Neuronal stem cell (in vitro differentiated cells): ENCODE measurements around the gene LRRC31.

Experiments used
- DNase-seq: peaks from one replicate; pipeline ENCODE4 v3.0.0-alpha.2; 2013; ENCODE audit warnings: low spot score
- H2AFZ ChIP-seq: one replicate; pipeline ENCODE4 v1.6.1; 2013; ENCODE audit warnings: mild to moderate bottlenecking, low read length, inconsistent platforms
- H2AK5ac ChIP-seq: 2 replicates; pipeline ENCODE4 v1.6.1; 2013; ENCODE audit warnings: low read depth, mild to moderate bottlenecking, inconsistent platforms, low read length, moderate library complexity, mixed read lengths
- H2BK120ac ChIP-seq: 2 replicates; pipeline ENCODE4 v1.6.1; 2013; ENCODE audit warnings: low read depth, mild to moderate bottlenecking, inconsistent platforms, low read length, moderate library complexity, mixed read lengths
- H2BK12ac ChIP-seq: one replicate; pipeline ENCODE4 v1.6.1; 2013; ENCODE audit warnings: low read length, inconsistent platforms
- H2BK15ac ChIP-seq: 2 replicates; pipeline ENCODE4 v1.6.1; 2013; ENCODE audit warnings: mild to moderate bottlenecking, low read length, inconsistent platforms, mixed read lengths
- H2BK5ac ChIP-seq: one replicate; pipeline ENCODE4 v1.6.1; 2013; ENCODE audit warnings: inconsistent platforms, mild to moderate bottlenecking, low read length, moderate library complexity
- H3K14ac ChIP-seq: one replicate; pipeline ENCODE4 v1.6.1; 2013; ENCODE audit warnings: low read length, inconsistent platforms
- H3K18ac ChIP-seq: 2 replicates; pipeline ENCODE4 v1.6.1; 2013; ENCODE audit warnings: low read length, inconsistent platforms
- H3K23ac ChIP-seq: 2 replicates; pipeline ENCODE4 v1.6.1; 2013; ENCODE audit warnings: low read depth, mild to moderate bottlenecking, mixed read lengths, low read length, inconsistent platforms; ENCODE audit not compliant: poor library complexity
- H3K27ac ChIP-seq: replicated peaks from 3 replicates; pipeline ENCODE4 v1.5.1; 2013; ENCODE audit warnings: low read length, inconsistent platforms
- H3K27me3 ChIP-seq, 3 experiments: 2 replicates each; pipeline ENCODE4 v1.6.1; 2013; ENCODE audit warnings: low read length in 3 of 3, mild to moderate bottlenecking in 2 of 3, inconsistent platforms in 1 of 3, low read depth in 1 of 3, mixed read lengths in 1 of 3, moderate library complexity in 1 of 3; ENCODE audit not compliant: control insufficient read depth in 3 of 3, insufficient read depth in 3 of 3
- H3K36me3 ChIP-seq, 2 donors: replicated peaks in 1 of 2; 2 replicates each; pipeline ENCODE4 v1.6.1; 2013; ENCODE audit warnings: low read length in 2 of 2; ENCODE audit not compliant: control insufficient read depth in 2 of 2, insufficient read depth in 2 of 2
- H3K4ac ChIP-seq: 2 replicates; pipeline ENCODE4 v1.6.1; 2013; ENCODE audit warnings: inconsistent platforms, mild to moderate bottlenecking, low read length, moderate library complexity
- H3K4me1 ChIP-seq, 2 donors: 1 replicate in 1 of 2; 2 replicates in 1 of 2; pipeline ENCODE4 v1.6.1; 2013; ENCODE audit warnings: low read length in 2 of 2, low read depth in 1 of 2; ENCODE audit not compliant: control insufficient read depth in 2 of 2, insufficient read depth in 1 of 2
- H3K4me2 ChIP-seq: one replicate; pipeline ENCODE4 v1.6.1; 2013; ENCODE audit warnings: mild to moderate bottlenecking, low read length, inconsistent platforms; ENCODE audit not compliant: insufficient read depth, poor library complexity, severe bottlenecking
- H3K4me3 ChIP-seq, 2 donors: 2 replicates each; pipeline ENCODE4 v1.5.1; 2013; ENCODE audit warnings: low read length in 2 of 2, mild to moderate bottlenecking in 2 of 2, inconsistent platforms in 1 of 2, moderate library complexity in 1 of 2
- H3K79me1 ChIP-seq: one replicate; pipeline ENCODE4 v1.6.1; 2013; ENCODE audit warnings: low read depth, mild to moderate bottlenecking, inconsistent platforms, low read length, moderate library complexity
- H3K9ac ChIP-seq: one replicate; pipeline ENCODE4 v1.6.1; 2013; ENCODE audit warnings: mild to moderate bottlenecking, low read depth, low read length, inconsistent platforms; ENCODE audit not compliant: poor library complexity
- H3K9me3 ChIP-seq, 2 donors: replicated peaks in 1 of 2; 2 replicates each; pipeline versions ENCODE3 to v1.6.1; 2013; ENCODE audit warnings: low read length in 2 of 2, mild to moderate bottlenecking in 2 of 2, inconsistent platforms in 1 of 2, low read depth in 1 of 2, mixed read lengths in 1 of 2, moderate library complexity in 1 of 2; ENCODE audit not compliant: control insufficient read depth in 2 of 2, insufficient read depth in 1 of 2
- H4K8ac ChIP-seq: one replicate; pipeline ENCODE4 v1.6.1; 2013; ENCODE audit warnings: low read depth, mild to moderate bottlenecking, inconsistent platforms, low read length, moderate library complexity
- H4K91ac ChIP-seq: one replicate; pipeline ENCODE4 v1.6.1; 2013; ENCODE audit warnings: low read length, low read depth, mild to moderate bottlenecking, inconsistent platforms; ENCODE audit not compliant: poor library complexity
- WGBS, 2 donors: extraction: QIAGEN DNeasy Blood & Tissue Kit; methylation state at CpG; one replicate each; pipeline ENCODE4 v1.1.7; 2013; ENCODE audit warnings: missing lambda C conversion rate in 2 of 2, mixed read lengths in 1 of 2; ENCODE audit not compliant: insufficient read length in 2 of 2, insufficient replicate concordance in 1 of 2; ENCODE audit errors: extremely low coverage in 2 of 2; 5-methylcytosine and 5-hydroxymethylcytosine counted together

LRRC31 gene

DNA sequence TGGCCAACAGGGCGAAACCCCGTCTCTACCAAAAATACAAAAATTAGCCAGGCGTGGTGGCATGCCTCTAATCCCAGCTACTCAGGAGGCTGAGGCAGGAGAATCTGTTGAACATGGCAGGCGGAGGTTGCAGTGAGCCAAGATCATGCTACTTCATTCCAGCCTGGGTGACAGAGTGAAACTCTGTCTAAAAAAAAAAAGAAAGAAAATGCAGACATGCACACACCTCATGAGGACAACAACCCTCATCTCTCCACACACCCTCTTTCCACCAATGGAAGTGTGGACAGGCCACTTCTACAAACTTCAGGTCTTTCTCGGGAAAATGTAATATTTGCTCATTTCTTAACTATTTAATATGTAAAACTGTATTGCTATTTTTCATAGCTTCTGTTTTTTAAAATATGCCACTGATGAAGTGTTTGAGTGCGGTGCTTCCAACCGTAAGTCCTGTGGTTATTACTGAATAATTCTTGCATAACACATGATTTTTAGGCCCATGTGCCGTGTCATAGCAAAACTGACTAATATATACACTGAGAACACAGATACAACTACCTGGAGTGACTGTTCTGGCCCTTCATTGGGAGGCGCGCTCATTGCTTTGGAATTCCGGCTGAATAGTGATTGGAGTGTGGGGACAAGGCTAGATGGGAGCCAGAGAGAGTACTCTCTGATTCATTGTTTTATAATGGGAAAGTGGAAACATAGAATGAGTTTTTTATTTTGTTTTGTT lies 23.1 kb downstream of the LRRC31 start:
- H2BK120ac ChIP-seq, result no peak overlapping the region
- no peak overlapping the region for H3K14ac ChIP-seq
- no peak overlapping the region for H3K4ac ChIP-seq
- H4K8ac ChIP-seq, result no peak overlapping the region
- H2BK5ac ChIP-seq, result no peak overlapping the region
- no peak overlapping the region for H3K27ac ChIP-seq
- no peaks in the 10 kb centered on the region for H3K79me1 ChIP-seq
- H2BK15ac ChIP-seq, result no peak overlapping the region
- H3K27me3 ChIP-seq, result no peaks in the 10 kb centered on the region
- H2AK5ac ChIP-seq, result no peak overlapping the region
- H3K4me2 ChIP-seq, result no peak overlapping the region
- no peak overlapping the region for H4K91ac ChIP-seq
- H3K23ac ChIP-seq, result no peak overlapping the region
- no peak overlapping the region for H3K4me3 ChIP-seq
- no peak overlapping the region for H2BK12ac ChIP-seq
- H3K4me1 ChIP-seq, result no peaks in the 10 kb centered on the region
- no peaks in the 10 kb centered on the region for H3K36me3 ChIP-seq
- H3K18ac ChIP-seq, result no peak overlapping the region
- no peaks in the 10 kb centered on the region for H3K9me3 ChIP-seq
- no peak overlapping the region for H2AFZ ChIP-seq
- H3K9ac ChIP-seq, result no peak overlapping the region
- DNase-seq, result no peak
- no CpG with 5 or more reads among the region's 11 CpGs for WGBS, 2 donors

DNA sequence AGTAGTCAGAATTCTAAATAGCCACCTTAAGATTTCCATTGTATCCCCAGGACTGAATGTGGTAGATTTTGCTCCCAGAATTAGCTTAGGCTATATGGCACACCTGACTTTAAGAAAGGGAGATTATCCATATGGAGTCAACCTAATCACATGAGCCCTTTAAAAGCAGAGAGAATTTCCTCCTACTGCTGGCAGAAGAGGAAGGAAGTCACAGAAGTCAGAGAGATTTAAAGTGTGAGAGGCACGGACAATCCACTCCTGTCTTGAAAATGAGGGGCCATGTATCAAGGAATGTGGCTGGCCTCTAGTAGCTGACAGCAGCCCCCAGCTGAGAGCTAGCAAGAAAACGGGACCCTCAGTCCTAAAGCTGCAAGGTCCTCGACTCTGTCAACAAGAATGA lies 26.8 kb downstream of the LRRC31 start:
- H3K14ac ChIP-seq, result no peak overlapping the region
- H3K27ac ChIP-seq, result no peak overlapping the region
- no peak overlapping the region for H4K8ac ChIP-seq
- H3K23ac ChIP-seq, result no peak overlapping the region
- H2AK5ac ChIP-seq, result no peak overlapping the region
- no peaks in the 10 kb centered on the region for H3K4me1 ChIP-seq
- no peak overlapping the region for H3K4me2 ChIP-seq
- no peak overlapping the region for H2AFZ ChIP-seq
- no peak overlapping the region for H2BK15ac ChIP-seq
- no peaks in the 10 kb centered on the region for H3K36me3 ChIP-seq
- no peak overlapping the region for H2BK5ac ChIP-seq
- H3K4ac ChIP-seq, result no peak overlapping the region
- WGBS, 2 donors, result no CpG with 5 or more reads among the region's 3 CpGs
- no peak overlapping the region for H3K4me3 ChIP-seq
- no peak overlapping the region for H2BK12ac ChIP-seq
- H3K18ac ChIP-seq, result no peak overlapping the region
- no peak overlapping the region for H3K9ac ChIP-seq
- no peak overlapping the region for H2BK120ac ChIP-seq
- H3K79me1 ChIP-seq, result no peaks in the 10 kb centered on the region
- H4K91ac ChIP-seq, result no peak overlapping the region
- DNase-seq, result no peak
- no peaks in the 10 kb centered on the region for H3K9me3 ChIP-seq
- H3K27me3 ChIP-seq, result peaks cover 0 to 9% (median 0%) of the 10 kb centered on the region in 3 experiments

DNA sequence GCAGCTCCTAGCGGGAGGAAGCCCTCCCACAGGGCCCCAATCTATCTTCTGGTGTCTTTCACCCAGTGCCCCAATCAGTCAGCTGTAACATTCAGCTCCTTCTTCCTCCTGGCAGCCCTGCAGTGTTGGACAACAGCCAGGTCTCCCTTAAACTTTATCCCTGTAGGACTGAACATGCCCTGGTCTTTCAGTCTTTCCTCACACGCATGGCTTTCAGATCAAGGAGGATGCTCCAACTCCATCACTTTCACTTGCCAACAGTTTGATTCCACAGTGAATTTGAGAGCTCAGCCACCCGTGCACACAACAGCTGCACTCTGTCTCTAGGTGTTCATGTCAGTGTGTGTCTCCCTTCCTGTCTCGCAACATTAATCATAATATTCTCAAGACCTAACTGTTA lies 28.6 kb downstream of the LRRC31 start:
- Histone ChIP-seq H3K27ac (no peak overlapping the region), H4K91ac (no peak overlapping the region), H3K23ac (peak overlapping the region; percentile 35), H3K9me3 (no peaks in the 10 kb centered on the region), H2BK120ac (no peak overlapping the region), H3K18ac (no peak overlapping the region), H2BK15ac (no peak overlapping the region), H3K79me1 (no peaks in the 10 kb centered on the region), H3K14ac (no peak overlapping the region), H2BK5ac (no peak overlapping the region), H2AK5ac (no peak overlapping the region), H3K4me1 (peaks cover 3 to 6% of the 10 kb centered on the region in 2 donors), H2BK12ac (no peak overlapping the region), H4K8ac (no peak overlapping the region), H3K9ac (no peak overlapping the region), H3K4me2 (no peak overlapping the region), H3K27me3 (peaks cover 0 to 9% (median 0%) of the 10 kb centered on the region in 3 experiments), H3K4ac (no peak overlapping the region), H2AFZ (no peak overlapping the region), H3K4me3 (no peak overlapping the region), H3K36me3 (no peaks in the 10 kb centered on the region)
- no CpG with 5 or more reads among the region's 4 CpGs for whole genome bisulfite sequencing, 2 donors
- DNase-seq, result no peak

DNA sequence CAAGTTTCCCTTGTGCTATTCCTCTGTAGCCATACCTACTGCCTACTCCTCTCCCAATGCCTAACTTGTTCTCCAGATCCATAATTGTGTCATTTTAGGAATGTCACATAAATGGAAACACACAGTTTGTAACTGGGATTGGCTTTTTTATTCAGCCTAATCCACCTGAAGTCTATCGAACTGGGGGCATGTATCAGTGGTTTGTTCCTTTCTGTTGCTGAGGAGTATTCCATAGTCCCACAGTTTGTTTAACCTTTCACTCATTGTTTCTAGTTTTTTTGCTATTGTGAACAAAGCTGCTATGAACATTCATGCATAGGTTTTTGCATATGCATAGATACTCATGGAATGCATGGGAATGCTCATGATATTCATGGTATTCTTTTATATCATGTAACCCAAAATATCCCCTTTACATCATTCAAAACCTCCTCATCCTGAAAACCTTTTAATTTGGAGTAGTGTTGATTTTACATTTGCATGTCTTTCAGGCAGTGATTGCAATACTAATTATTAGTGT lies 31.2 kb downstream of the LRRC31 start:
- no peaks in the 10 kb centered on the region for H3K79me1 ChIP-seq
- H2BK12ac ChIP-seq, result no peak overlapping the region
- no peak overlapping the region for H2BK5ac ChIP-seq
- peaks cover 0 to 9% (median 0%) of the 10 kb centered on the region in 3 experiments for H3K27me3 ChIP-seq
- no peak overlapping the region for H2BK15ac ChIP-seq
- H3K4me3 ChIP-seq, result no peak overlapping the region
- H4K91ac ChIP-seq, result no peak overlapping the region
- H3K4me1 ChIP-seq, result peaks cover 3 to 6% of the 10 kb centered on the region in 2 donors
- H3K27ac ChIP-seq, result no peak overlapping the region
- H3K9ac ChIP-seq, result no peak overlapping the region
- DNase-seq, result no peak
- no CpG with 5 or more reads among the region's 1 CpG for WGBS, 2 donors
- no peak overlapping the region for H2AFZ ChIP-seq
- no peak overlapping the region for H4K8ac ChIP-seq
- H3K36me3 ChIP-seq, result no peaks in the 10 kb centered on the region
- no peak overlapping the region for H3K18ac ChIP-seq
- H3K4me2 ChIP-seq, result no peak overlapping the region
- H3K9me3 ChIP-seq, result no peaks in the 10 kb centered on the region
- no peak overlapping the region for H3K14ac ChIP-seq
- H3K23ac ChIP-seq, result no peak overlapping the region
- no peak overlapping the region for H2AK5ac ChIP-seq
- no peak overlapping the region for H2BK120ac ChIP-seq
- H3K4ac ChIP-seq, result no peak overlapping the region
